NCI-H2196 treated with DMSO at 0.1 percent for 48 hours (cell line): ENCODE results near the gene PLOD3.
"Not testable (repeated sequence)": the region's sequence is repeated elsewhere in the genome, so short reads cannot be mapped to it uniquely, and the experiment has no call there.

Source experiments
- DNase-seq: peaks from one replicate; lab custom pipeline; 2025; ENCODE audit not compliant: unreplicated experiment; lab: John Stamatoyannopoulos, UW

PLOD3 gene

DNA sequence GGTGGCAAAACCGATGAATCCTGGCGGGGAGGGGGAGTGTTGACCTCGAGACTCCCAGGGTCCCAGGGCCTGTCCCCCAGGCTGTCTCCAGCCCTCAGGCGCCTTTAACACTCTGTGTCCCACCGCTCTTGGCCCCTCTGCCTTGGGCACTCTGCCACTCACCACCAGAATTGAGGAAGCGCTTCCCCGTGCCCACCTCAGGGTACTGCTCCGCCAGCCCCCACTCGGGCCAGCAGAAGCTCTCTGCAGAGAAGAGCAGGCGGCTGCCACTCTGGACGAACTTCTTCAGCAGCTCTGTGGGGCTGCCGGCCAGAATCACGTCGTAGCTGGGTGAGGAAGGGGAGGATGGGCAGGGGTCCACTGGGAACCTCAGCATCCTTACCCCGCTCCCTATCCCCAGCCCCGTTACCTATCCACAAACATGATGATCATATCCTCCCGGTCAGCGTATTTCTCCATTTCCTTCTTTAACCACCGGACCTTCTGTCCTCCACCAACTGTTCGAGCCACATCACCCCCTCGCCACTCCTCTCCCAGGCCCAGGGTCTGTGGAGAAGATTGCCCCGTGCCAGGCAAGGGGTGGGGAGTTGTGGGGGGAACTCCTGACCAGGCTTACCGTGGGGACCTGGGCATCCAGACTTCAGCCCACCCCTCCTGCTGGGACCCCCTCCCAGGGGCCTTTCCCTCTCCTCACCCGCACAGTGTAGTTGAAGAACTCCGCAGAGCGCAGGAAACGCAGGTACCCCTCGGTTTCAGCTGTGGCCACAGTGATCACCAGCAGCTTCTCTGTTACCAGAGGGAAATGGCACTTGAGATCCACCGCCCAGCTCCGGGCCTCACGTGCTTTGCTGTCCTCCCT lies 1.2 kb downstream of the PLOD3 start:
- no peak for DNase-seq

DNA sequence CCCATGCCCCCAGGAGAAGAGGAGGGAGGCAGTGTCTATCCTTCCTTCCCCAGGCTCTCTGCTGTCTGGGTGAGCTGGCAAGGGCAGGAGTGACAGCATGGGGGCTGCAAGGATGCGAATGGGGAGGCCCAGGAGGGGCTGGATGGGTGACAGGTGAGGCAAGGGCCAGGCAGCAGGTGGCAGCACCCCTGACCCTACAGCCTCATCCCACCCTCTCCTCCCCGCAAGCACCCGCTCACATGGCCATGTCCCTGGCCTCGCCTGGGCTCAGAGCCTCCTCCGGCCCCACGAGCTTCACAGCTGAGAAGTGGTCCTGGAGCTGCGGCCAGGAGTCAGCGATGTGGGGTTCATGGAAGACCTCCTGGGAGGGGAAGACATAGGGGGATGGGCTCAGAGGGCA lies 5.4 kb downstream of the PLOD3 start:
- no peak for DNase-seq

DNA sequence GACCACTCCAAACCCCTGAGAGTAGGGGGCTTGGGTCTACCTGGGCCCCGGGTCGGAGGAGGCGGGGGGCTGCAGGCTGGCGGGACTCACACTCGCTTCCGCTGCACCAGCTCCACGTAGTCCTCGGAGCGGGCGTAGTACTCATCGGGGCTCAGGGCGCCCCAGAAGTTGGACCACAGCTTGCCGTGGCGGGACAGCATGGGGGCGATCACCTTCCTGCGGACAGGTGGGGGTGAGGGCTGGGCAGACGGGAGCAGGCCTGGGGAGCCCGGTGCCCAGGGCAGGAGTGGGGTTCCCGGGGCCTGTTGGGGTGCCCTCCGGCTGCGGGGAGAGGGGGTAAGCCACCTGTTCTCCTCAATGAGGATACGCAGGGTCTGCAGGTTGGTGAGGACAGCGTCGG lies 5.9 kb downstream of the PLOD3 start:
- DNase-seq, result no peak

DNA sequence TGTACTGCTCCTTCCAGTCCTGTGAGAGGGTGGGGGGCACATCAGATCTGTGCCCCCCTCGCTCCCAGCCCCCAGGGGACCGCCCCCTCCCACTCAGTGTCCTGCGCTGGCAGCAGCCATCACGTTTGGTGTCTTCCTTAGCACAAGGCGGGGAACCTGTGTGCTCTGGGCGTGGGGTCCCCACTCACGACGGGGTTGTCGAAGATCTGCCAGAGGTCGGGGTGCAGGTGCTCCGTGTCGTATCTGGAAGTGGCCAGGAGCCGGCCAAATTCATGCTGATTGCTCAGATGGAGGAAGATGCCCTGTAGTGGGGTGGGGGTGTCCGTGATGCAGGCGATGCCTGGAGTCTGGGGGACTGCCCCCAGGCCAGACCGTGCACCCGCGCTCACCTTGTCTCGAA lies 7.2 kb downstream of the PLOD3 start:
- DNase-seq, result no peak

DNA sequence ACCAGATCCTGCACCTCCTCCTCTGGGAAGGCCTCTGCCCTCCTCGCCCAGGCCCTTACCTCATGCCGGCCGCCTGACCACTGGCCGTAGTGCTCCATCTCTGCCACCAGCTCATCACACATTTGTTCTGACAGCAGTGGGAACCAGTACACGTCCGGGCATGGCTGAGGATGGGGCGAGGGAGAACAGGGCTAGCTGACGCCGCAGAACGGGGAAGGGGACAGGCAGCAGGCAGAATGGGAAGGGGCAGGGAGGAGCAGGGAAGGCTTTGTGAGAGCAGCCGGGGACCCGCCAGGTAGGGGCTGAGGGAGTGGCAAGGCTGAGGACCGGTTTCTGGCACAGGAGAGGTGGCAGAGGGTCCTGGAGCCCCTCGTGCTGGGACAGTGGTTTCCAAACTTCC lies 8.6 kb downstream of the PLOD3 start:
- no peak for DNase-seq

DNA sequence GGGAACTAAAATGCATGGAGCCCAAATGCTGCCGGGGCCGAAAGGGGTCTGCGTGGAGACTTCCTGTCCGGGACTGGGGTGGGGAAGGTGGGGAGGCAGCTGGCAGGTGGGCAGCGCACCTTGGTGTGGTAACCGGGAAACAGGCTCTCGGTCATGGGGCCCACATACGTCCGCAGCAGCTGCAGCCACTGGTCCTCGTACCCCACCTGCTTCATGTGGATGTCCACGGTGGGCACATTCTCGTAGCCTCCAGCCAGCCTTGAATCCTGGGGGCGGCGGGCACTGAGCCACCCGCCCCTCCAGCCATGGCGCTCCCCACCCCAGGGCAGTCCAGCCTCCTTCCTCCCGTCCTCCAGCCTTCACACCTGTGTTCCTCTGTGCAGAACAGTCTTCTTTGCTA lies 9.9 kb downstream of the PLOD3 start:
- DNase-seq, result no peak

DNA sequence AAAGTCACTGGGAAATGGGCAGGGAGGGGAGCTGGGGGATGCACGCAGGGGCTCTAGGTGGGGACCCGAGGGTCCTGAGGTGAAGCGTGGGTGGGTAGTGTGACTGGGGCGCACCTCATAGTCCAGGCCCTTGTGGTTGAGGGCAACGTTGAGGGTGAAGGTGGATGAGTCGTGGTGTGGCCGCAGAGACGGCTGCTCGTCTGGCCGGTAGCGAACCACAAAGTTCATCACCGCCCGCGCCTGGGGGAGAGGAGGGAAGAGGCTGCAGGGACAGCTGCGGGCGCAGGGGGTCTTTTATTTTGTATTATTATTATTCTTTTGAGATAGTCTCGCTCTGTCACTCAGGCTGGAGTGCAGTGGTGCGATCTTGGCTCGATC lies 10.7 kb downstream of the PLOD3 start:
- no peak for DNase-seq

DNA sequence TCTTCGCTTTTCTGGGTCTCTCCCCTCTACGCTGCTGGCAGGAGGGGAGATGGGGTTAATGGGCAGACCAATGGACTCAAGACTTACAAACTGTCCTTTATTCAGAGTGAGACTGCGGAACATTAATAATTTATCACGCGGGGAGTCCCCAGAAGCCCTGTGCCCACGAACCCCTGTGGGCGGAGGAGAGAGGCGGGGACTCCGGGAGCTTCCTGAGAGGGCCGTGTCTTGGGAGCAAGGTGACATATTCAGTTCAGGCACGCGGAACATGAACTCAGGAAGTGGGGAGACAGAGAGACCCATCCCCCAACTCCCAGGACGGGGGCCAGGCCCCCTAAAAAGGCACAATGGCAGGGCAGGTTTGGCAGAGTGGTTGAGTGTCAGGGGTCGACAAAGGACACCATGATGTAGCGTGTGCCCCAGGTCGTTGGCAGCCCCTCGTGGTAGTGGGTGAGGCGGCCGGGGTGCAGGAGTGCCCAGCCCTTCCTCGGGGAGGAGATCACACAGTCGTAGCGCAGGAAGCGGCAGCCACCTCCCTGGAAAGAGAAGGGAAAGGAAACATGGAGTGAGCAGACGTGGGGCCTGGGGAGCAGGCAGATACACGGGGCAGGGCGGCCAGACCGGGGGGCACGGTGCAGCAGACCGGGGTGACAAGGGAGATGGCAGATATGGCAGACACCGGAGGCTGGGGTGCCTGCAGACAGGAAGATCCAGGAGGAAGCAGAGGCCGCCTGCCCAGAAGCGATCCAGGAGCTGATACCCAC lies 11.3 kb downstream of the PLOD3 start:
- DNase-seq, result no peak

DNA sequence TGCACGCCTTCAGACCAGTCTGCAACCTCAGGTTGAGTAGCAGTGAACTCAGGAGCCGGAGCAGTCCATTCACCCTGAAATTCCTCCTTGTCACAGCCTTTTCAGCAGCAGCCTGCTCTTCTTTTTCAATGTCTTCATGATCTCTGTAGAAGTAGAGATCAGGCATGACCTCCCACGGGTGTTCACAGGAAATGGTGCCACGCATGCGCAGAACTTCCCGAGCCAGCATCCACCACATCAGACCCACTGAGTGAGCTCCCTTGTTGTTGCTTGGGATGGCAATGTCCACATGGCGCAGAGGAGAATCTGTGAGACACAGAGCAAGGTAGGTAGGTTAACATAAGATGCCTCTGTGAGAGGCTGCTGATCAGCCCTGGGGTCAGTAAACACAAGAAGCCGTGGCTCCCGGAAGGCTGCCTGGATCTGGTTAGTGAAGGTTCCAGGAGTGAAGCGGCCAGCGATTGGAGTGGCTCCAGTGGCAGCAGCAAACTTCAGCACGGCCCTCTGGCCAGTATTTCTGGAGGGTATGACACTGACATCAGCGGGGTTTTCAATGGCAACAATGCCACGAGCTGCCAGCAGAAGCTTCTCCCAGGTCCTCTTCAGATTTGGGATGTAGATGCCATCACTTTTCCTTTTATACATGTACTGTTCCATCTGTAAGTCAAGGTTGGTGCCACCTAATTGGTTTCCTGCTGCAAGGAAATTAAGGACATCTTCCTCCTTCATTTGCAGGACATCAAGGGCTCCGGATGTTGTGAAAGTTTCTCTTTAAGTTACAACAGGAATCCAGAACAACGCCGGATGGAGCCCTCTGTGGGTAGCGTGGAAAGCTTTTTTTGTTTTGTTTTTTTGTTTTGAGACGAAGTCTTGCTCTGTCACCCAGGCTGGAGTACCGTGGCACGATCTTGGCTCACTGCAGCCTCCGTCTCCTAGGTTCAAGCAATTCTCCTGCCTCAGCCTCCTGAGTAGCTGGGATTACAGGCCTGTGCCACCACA lies 13.3 kb downstream of the PLOD3 start:
- not testable (repeated sequence) for DNase-seq

DNA sequence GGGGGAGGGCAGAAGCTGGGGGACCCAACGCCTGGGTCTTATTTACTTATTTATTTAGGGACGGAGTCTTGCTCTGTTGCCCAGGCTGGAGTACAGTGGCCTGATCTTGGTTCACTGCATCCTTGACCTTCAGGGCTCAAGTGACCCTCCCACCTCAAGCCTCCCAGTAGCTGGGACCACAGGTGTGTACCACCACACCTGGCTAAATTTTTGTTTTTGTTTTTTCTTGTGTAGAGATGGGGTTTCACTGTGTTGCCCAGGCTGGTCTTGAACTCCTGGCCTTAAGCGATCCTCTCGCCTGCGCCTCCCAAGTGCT lies 14.8 kb downstream of the PLOD3 start:
- DNase-seq, result no peak

DNA sequence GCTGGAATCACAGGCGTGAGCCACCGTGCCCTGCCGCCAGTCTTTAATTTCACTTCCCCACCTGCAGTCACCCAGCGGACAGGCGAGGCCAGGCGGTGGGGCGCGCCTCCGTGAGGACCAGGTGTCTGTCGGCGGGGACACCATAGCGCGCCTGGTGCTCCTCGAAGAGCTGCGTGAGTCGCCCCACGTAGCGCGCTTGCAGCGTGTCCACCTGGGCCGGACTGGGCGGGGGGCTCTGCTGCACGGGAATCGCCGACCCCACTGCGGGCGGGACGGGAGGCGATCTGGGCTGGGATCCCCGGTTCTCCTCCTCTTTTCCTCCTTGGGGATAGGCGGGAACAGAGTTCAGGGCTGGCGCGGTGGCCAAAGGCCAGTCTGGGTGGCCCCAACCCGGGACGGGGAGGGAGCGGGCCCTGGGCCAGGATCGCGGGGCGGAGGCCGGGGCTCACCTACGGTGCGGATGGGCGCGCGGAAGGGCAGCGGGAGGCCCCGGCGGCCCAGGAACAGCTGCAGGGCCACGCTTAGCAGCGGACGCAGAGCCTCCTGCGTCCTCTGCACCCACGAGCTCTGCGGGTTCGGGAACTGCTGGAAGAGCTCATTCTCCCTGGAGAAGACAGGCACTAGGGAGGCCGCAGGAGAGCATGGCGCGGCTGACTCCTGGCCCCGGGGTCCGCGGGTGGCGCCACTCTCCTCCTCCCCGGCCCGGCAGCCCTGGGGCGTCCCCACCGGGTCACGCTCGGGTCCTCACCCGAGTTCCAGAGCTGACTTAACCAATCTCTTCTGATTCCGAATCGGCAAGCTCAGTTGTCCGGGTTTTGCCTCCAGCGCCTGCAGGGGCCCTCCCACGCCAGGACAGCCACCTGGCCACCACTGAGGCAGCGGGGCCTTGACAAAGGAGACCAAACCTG lies 15.4 kb downstream of the PLOD3 start:
- no peak for DNase-seq

DNA sequence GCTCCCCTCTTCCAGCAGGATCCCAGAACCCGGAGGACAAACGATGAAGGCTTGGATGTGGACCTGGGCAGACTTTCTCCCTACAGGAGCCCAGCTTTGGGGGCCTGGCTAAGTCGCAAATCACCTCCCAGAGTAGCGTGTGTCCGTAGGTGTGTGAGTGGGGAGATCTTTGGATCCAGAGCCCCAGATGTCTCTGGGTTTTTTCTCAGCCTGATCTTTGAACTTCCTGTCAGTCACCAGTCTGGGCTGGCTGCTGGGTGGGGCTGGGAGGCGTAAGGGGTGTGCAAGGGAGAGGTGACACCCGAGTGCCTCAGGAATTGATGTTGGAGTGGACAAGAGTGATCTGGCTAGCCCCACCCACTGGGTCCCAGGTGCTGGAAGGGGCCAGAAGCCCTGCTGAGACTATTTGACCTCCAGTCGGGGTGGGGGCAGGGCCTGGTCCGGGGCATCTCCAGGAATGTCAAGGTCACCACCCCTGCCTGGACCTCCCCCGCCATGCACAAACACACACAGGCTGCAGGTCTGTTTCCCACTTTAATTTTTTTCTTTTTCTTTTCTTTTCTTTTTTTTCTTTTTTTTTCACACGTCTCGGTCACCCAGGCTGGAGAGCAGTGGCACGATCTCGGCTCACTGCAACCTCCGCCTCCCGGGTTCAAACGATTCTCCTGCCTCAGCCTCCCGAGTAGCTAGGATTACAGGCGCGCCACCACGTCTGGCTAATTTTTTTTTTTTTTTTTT lies 16.4 kb downstream of the PLOD3 start, which contains the start of gene MOGAT3:
TSS of gene MOGAT3 (minus strand) at position 175 of the 738 bp plus-strand sequence. CDS start 182 bp downstream, outside the sequence.
- DNase-seq, result no peak

DNA sequence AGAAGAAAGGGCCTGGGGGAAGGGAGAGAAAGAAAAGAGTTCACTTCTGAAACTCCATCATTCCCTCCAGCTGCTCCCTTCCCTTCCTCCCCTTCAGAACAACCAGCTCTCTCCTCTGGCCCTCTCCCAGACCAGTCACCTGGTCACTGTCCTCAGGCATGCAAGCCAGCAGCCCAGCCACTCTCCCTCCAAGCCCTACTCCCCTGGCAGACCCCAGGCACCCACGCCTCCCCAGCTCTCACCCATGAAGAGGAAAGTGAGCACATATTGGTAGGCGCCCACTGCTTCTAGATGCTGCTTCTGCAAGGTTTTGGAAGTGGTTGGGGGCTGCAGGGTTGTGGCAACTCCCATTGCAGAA lies 16.9 kb downstream of the PLOD3 start:
- DNase-seq, result no peak

DNA sequence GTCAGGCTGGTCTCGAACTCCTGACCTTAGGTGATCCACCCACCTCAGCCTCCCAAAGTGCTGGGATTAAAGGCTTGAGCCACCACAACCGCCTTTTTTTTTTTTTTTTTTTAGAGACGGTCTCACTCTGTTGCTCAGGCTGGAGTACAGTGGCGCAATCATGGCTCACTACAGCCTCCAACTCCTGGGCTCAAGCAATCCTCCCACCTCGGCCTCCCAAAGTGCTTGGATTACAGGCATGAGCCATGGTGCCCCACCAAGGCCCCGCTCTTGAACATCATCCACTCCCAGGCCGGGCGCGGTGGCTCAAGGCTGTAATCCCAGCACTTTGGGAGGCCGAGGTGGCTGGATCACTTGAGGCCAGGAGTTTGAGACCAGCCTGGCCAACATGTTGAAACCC lies 17.9 kb downstream of the PLOD3 start:
- DNase-seq, result not testable (repeated sequence)

DNA sequence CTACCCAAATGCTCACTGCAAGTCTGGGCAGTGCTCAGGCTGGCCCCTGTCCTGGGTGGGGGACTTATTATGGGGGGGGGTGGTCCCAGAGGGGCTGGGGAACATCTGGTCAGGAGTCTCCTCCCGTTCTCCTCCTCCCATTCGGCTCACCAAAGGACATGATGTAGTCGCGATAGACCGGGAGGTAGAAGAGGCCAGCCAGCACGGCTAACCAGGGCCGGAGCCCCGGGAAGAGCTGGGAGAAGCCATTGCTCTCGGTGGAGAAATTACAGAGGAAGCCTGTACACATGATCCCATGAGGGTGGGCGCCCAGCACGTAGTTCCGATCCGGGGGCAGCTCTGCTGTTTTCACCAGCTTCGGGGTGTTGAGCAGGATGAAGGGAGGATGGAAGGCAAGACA lies 18.9 kb downstream of the PLOD3 start:
- no peak for DNase-seq

DNA sequence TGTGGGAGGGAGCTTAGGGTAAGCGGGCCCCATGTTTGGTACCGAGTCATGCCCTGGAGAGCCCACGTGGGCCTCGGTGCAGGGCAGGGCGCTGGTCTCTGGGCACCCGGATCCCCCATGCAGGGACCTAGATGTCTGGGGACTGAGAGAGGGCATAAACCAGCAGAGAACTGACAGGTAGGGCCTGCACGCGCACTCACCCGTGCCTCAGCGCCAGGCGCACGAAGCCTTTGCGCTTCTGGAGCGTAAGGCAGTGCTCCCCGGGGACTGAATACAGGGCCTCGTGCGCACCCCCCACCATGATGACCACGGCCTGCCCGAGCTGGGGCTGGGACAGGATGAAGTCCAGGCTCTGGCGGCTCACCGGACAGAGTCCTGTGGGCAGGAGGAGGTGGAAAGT lies 19.4 kb downstream of the PLOD3 start:
- no peak for DNase-seq

DNA sequence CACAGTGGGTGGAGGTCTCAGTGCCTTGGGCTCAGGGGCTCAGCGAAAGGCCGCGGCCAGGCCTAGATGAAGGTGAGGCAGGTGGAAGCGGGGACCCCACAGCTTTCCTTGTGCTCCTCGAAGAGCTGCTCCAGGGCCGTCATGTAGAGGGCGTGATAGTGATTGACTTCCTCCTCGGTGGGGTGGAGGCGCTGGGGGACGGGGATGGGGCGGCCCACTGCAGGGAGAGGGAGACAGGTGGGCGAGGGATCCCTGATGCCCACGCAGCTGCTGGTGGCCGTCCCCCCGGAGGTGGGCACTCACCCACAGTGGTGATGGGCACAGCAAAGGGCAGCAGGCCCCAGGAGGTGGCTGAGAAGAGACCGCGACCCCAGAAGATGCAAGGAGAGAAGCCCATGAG lies 21.5 kb downstream of the PLOD3 start:
- DNase-seq, result no peak

DNA sequence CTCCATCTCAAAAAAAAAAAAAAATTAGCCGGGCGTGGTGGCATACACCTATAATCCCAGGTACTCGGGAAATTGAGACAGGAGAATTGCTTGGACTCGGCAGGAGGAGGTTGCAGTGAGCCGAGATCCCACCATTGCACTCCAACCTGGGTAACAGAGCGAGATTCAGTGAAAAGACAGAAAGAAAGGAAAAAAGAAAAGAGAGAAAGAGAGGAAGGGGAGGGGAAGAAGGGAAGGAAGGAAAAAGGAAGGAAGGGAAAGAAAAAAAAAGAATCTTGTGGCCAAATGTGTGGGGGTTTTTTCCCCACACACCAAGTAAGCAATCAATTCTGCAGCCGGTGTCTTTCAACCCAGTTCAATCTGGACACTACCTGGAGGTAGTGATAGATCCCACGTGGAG lies 28.3 kb downstream of the PLOD3 start:
- DNase-seq, result no peak

DNA sequence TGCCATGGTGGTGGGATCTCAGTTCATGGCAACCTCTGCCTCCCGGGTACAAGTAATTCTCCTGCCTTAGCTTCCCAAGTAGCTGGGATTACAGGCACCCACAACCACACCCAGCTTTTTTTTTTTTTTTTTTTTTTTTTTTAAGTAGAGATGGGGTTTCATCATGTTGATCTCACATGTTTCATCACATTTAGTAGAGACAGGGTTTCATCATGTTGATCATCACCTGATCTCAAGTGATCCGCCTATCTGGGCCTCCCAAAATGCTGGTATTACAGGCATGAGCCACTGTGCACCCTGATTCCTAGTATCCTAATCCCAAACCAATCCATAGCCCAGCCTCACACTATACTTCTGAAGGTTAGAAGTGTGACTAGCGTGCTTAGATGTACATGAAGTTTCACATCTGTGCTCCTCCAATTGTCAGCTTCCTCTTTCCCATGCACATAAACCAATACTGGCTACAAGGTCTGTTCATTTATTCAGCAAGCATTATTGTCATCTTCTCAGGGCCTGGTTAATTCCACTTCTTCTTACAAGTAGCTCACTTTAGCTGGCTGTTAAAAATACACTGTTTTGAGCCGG lies 30.4 kb downstream of the PLOD3 start:
- DNase-seq, result no peak
